HG02870 (cell line): ENCODE measurements around the gene MTHFS.

Source experiments
- ATAC-seq: cut with Tn5 transposase; IDR thresholded peaks from one replicate; pipeline ENCODE4 v1.9.1; 2021; ENCODE audit warnings: mild to moderate bottlenecking, moderate library complexity; ENCODE audit not compliant: unreplicated experiment

Gene MTHFS

GRCh38 chr15:79881254-79881653, 15.6 kb downstream of the MTHFS start:
- no peak for ATAC-seq

- ATAC-seq, result no peak
Observed at GRCh38 chr15:79878078-79878705, 18.6 kb downstream of the MTHFS start.

- ATAC-seq, result no peak
Observed at GRCh38 chr15:79875213-79875612, 21.6 kb downstream of the MTHFS start.

GRCh38 chr15:79874242-79874641, 22.6 kb downstream of the MTHFS start:
- no peak for ATAC-seq

- ATAC-seq, result no peak
Observed at GRCh38 chr15:79872358-79873017, 24.3 kb downstream of the MTHFS start.

- ATAC-seq, result no peak
Observed at GRCh38 chr15:79868554-79868953, 28.3 kb downstream of the MTHFS start.

- ATAC-seq, result no peak
Observed at GRCh38 chr15:79863886-79864285, 32.9 kb downstream of the MTHFS start.

- no peak for ATAC-seq
Observed at GRCh38 chr15:79862191-79862590, 34.6 kb downstream of the MTHFS start.

GRCh38 chr15:79860661-79861060, 36.2 kb downstream of the MTHFS start:
- ATAC-seq, result no peak

- no peak for ATAC-seq
Observed at GRCh38 chr15:79858469-79858868, 38.3 kb downstream of the MTHFS start.

- ATAC-seq, result peak; percentile 83
Observed at GRCh38 chr15:79853492-79854328, 43.1 kb downstream of the MTHFS start.

GRCh38 chr15:79849789-79850188, 47.0 kb downstream of the MTHFS start:
- ATAC-seq, result no peak

GRCh38 chr15:79846539-79846938, 50.3 kb downstream of the MTHFS start:
- no peak for ATAC-seq

GRCh38 chr15:79844221-79844620, 52.6 kb downstream of the MTHFS start:
- ATAC-seq, result no peak

- no peak for ATAC-seq
Observed at GRCh38 chr15:79837846-79838245, 59.0 kb downstream of the MTHFS start.

- no peak for ATAC-seq
Observed at GRCh38 chr15:79834495-79834894, 62.3 kb downstream of the MTHFS start.

- ATAC-seq, result no peak
Observed at GRCh38 chr15:79832367-79833120, 64.3 kb downstream of the MTHFS start.

GRCh38 chr15:79831604-79832003, 65.2 kb downstream of the MTHFS start:
- no peak for ATAC-seq

GRCh38 chr15:79829950-79830349, 66.9 kb downstream of the MTHFS start:
- ATAC-seq, result no peak

- no peak for ATAC-seq
Observed at GRCh38 chr15:79828447-79828846, 68.4 kb downstream of the MTHFS start.

GRCh38 chr15:79826800-79827199, 70.0 kb downstream of the MTHFS start:
- no peak for ATAC-seq
